ENCODE measurements around the gene TPO.
"Not testable (repeated sequence)": the region's sequence is repeated elsewhere in the genome, so short reads cannot be mapped to it uniquely, and the experiment has no call there.

Gene TPO

GRCh38 chr2:1486670-1487069, 73.4 kb downstream of the TPO start:
- DNase-seq: no peak

- DNase-seq: no peak
Measured at GRCh38 chr2:1487758-1488157, 74.5 kb downstream of the TPO start.

GRCh38 chr2:1488181-1488671, 75.0 kb downstream of the TPO start:
- DNase-seq: no peak

GRCh38 chr2:1488851-1489250, 75.6 kb downstream of the TPO start:
- no peak for DNase-seq

GRCh38 chr2:1489486-1489885, 76.2 kb downstream of the TPO start:
- DNase-seq: no peak

GRCh38 chr2:1490381-1490780, 77.1 kb downstream of the TPO start:
- DNase-seq: not testable (repeated sequence)

GRCh38 chr2:1491751-1492150, 78.5 kb downstream of the TPO start:
- DNase-seq: no peak

- DNase-seq: not testable (repeated sequence)
Measured at GRCh38 chr2:1492231-1492630, 79.0 kb downstream of the TPO start.

- no peak for DNase-seq
Measured at GRCh38 chr2:1492711-1493430, 79.6 kb downstream of the TPO start.

GRCh38 chr2:1493431-1494126, 80.3 kb downstream of the TPO start:
- no peak for DNase-seq

- no peak for DNase-seq
Measured at GRCh38 chr2:1494257-1494656, 81.0 kb downstream of the TPO start.

- DNase-seq: no peak
Measured at GRCh38 chr2:1494906-1495305, 81.6 kb downstream of the TPO start.

- DNase-seq: no peak
Measured at GRCh38 chr2:1495676-1496358, 82.6 kb downstream of the TPO start.

- no peak for DNase-seq
Measured at GRCh38 chr2:1496359-1496821, 83.1 kb downstream of the TPO start.

GRCh38 chr2:1497122-1497611, 83.9 kb downstream of the TPO start:
- DNase-seq: no peak

GRCh38 chr2:1498176-1498575, 84.9 kb downstream of the TPO start:
- DNase-seq: no peak

- DNase-seq: no peak
Measured at GRCh38 chr2:1499033-1499795, 86.0 kb downstream of the TPO start.

GRCh38 chr2:1501038-1501851, 88.0 kb downstream of the TPO start:
- no peak for DNase-seq

GRCh38 chr2:1501991-1502390, 88.7 kb downstream of the TPO start:
- DNase-seq: no peak

GRCh38 chr2:1502891-1503304, 89.6 kb downstream of the TPO start:
- no peak for DNase-seq

- no peak for DNase-seq
Measured at GRCh38 chr2:1503471-1504310, 90.4 kb downstream of the TPO start.
